HT-29 (cell line): ENCODE results near the gene RAPSN. TPM values are rescaled to one million over a fixed set of nuclear protein-coding genes. Genes with fewer than 3 reads are reported as not detected.

Experiments used
- DNase-seq: peaks from one replicate; pipeline ENCODE4 v3.0.0-alpha.2; 2015; ENCODE audit warnings: low spot score
- total RNA-seq: library from RNA; depleted of rRNA; stranded (reverse); fragments of >200 nt; shearing (Covaris generic); gene quantifications from 2 replicates; pipeline ENCODE4 v1.2.3, GENCODE V29; 2014; rRNA removed

RAPSN gene
- total RNA-seq = not detected in 2 replicates

GRCh38 chr11:47448566-47449427, at the start of gene RAPSN:
Gene RAPSN, minus strand, starts transcription at chr11:47449136. Its CDS starts 172 bp downstream, at chr11:47448964.
- DNase-seq = no peak

GRCh38 chr11:47498149-47498548, 49.2 kb upstream of the RAPSN start:
- no peak for DNase-seq

- DNase-seq = no peak
Observed at GRCh38 chr11:47496808-47497207, 47.9 kb upstream of the RAPSN start.

- no peak for DNase-seq
Observed at GRCh38 chr11:47495856-47496217, 46.9 kb upstream of the RAPSN start.

GRCh38 chr11:47495011-47495855, 46.3 kb upstream of the RAPSN start:
- DNase-seq = no peak

GRCh38 chr11:47489395-47489755, 40.4 kb upstream of the RAPSN start:
- no peak for DNase-seq

GRCh38 chr11:47488674-47489394, 39.9 kb upstream of the RAPSN start:
- peak; percentile 22 for DNase-seq

GRCh38 chr11:47488111-47488510, 39.2 kb upstream of the RAPSN start:
- peak; percentile 14 for DNase-seq

- DNase-seq = no peak
Observed at GRCh38 chr11:47487421-47487820, 38.5 kb upstream of the RAPSN start.

GRCh38 chr11:47485107-47485506, 36.2 kb upstream of the RAPSN start:
- no peak for DNase-seq

GRCh38 chr11:47483457-47483856, 34.5 kb upstream of the RAPSN start:
- no peak for DNase-seq

GRCh38 chr11:47480762-47481161, 31.8 kb upstream of the RAPSN start:
- no peak for DNase-seq

- DNase-seq = no peak
Observed at GRCh38 chr11:47478651-47479329, 29.9 kb upstream of the RAPSN start.

GRCh38 chr11:47477753-47478152, 28.8 kb upstream of the RAPSN start:
- no peak for DNase-seq

- DNase-seq = no peak
Observed at GRCh38 chr11:47477323-47477722, 28.4 kb upstream of the RAPSN start.

- no peak for DNase-seq
Observed at GRCh38 chr11:47470671-47471070, 21.7 kb upstream of the RAPSN start.

- DNase-seq = no peak
Observed at GRCh38 chr11:47469361-47470179, 20.6 kb upstream of the RAPSN start.

GRCh38 chr11:47468598-47469214, 19.8 kb upstream of the RAPSN start:
- DNase-seq = no peak

GRCh38 chr11:47467357-47467756, 18.4 kb upstream of the RAPSN start:
- DNase-seq = peak; percentile 78

- DNase-seq = peak; percentile 82
Observed at GRCh38 chr11:47466701-47467250, 17.8 kb upstream of the RAPSN start.
